K562 (cell line): ENCODE results near the gene TRAPPC12. TPM values are rescaled to one million over a fixed set of nuclear protein-coding genes. Genes with fewer than 3 reads are reported as not detected.

Source experiments
- ATAC-seq: fragments of 200-7000 bp; cut with Tn5 transposase; 3 replicates; pipeline ENCODE4 v1.9.1; 2020; ENCODE audit warnings: moderate library complexity
- BruUV-seq: library from RNA; stranded (reverse); fragments of 400-500 nt; replicated peaks from 2 replicates; lab custom pipeline; 2021; lab: Mats Ljungman, UMichigan
- CTCF ChIA-PET: fragments of 300-600 bp; formaldehyde crosslinking; extraction: SDS; loops from one replicate; lab custom pipeline; 2021; ENCODE audit warnings: low intra/inter-chr PET ratio; lab: Yijun Ruan, JAX
- POLR2A ChIA-PET: fragments of 300-600, 350-650 bp; sonication (Branson Sonifier 250); formaldehyde crosslinking; extraction: SDS; loops from one replicate; lab custom pipeline; 2021; ENCODE audit warnings: antibody characterized with exemption, inconsistent platforms; lab: Yijun Ruan, JAX
- DNase-seq, 4 experiments: peaks; one replicate each; pipeline versions ENCODE4 v3.0.0 to v3.0.0-alpha.2; 2011 to 2018; ENCODE audit warnings: low spot score in 3 of 4, mixed read lengths in 3 of 4; ENCODE audit errors: extremely low read depth in 1 of 4
- FAIRE-seq: peaks from 2 replicates; lab custom pipeline; 2011; peaks lifted over from hg19 to GRCh38; lab: Jason Lieb, UNC
- H2AFZ ChIP-seq: 2 replicates; pipeline ENCODE4 v1.6.0; 2011; ENCODE audit warnings: low read depth, low read length, control low read depth, inconsistent platforms
- H3K27ac ChIP-seq: fragments of 200-600 bp; 3 replicates; pipeline ENCODE4 v1.8.0; 2011; ENCODE audit warnings: low read depth, mild to moderate bottlenecking, control low read depth, inconsistent platforms, low read length, moderate library complexity, mixed read lengths; ENCODE audit errors: extremely low read depth
- H3K27me3 ChIP-seq, 2 experiments: fragments of 300-600 bp in 1 of 2; 2 replicates in 1 of 2; 3 replicates in 1 of 2; pipeline versions ENCODE4 v1.6.0 to v1.8.0; 2011; ENCODE audit warnings: inconsistent platforms in 2 of 2, low read length in 2 of 2, mild to moderate bottlenecking in 1 of 2, mixed read lengths in 1 of 2, moderate library complexity in 1 of 2; ENCODE audit not compliant: control insufficient read depth in 2 of 2, insufficient read depth in 2 of 2
- H3K36me3 ChIP-seq: fragments of 300-600 bp; 3 replicates; pipeline ENCODE4 v1.8.0; 2011; ENCODE audit warnings: mild to moderate bottlenecking, low read length, inconsistent platforms; ENCODE audit not compliant: control insufficient read depth, insufficient read depth
- H3K4me1 ChIP-seq, 2 experiments: fragments of 200-600 bp in 1 of 2; replicated peaks in 1 of 2; 2 replicates in 1 of 2; 3 replicates in 1 of 2; pipeline versions ENCODE4 v1.5.1 to v1.8.0; 2011; ENCODE audit warnings: inconsistent platforms in 2 of 2, low read length in 2 of 2, mild to moderate bottlenecking in 1 of 2, mixed read lengths in 1 of 2, moderate library complexity in 1 of 2; ENCODE audit not compliant: control insufficient read depth in 2 of 2, insufficient read depth in 2 of 2
- H3K4me2 ChIP-seq: 2 replicates; pipeline ENCODE4 v1.6.1; 2011; ENCODE audit warnings: low read length, control low read depth, inconsistent platforms, mixed read lengths; ENCODE audit not compliant: insufficient read depth
- H3K4me3 ChIP-seq: fragments of 200-600 bp; sonication (generic), shearing (Covaris generic); 2 replicates; pipeline ENCODE4 v1.5.1; 2016; ENCODE audit warnings: control low read depth, inconsistent platforms
- H3K79me2 ChIP-seq: fragments of 200-600 bp; 3 replicates; pipeline ENCODE4 v1.8.0; 2011; ENCODE audit warnings: low read length, inconsistent platforms; ENCODE audit not compliant: control insufficient read depth, insufficient read depth
- H3K9ac ChIP-seq, 2 experiments: 2 replicates each; pipeline versions ENCODE4 v1.6.0 to v1.6.1; 2011; ENCODE audit warnings: low read depth in 2 of 2, low read length in 2 of 2, control low read depth in 1 of 2, inconsistent platforms in 1 of 2, mild to moderate bottlenecking in 1 of 2, mixed read lengths in 1 of 2; ENCODE audit not compliant: insufficient read depth in 1 of 2
- H3K9me1 ChIP-seq: one replicate; pipeline ENCODE4 v1.6.0; 2011; ENCODE audit warnings: inconsistent platforms, mild to moderate bottlenecking, low read length, moderate library complexity; ENCODE audit not compliant: control insufficient read depth, insufficient read depth
- H3K9me3 ChIP-seq: replicated peaks from 2 replicates; pipeline ENCODE4 v1.5.1; 2011; ENCODE audit warnings: low read depth, low read length, inconsistent platforms; ENCODE audit not compliant: control insufficient read depth, insufficient read depth
- H4K20me1 ChIP-seq: replicated peaks from 2 replicates; pipeline ENCODE4 v1.6.1; 2011; ENCODE audit warnings: low read length, inconsistent platforms, mixed read lengths; ENCODE audit not compliant: control insufficient read depth, insufficient read depth
- BHLHE40 ChIP-seq: IDR thresholded peaks from 2 replicates; pipeline ENCODE4 v1.6.1; 2011; ENCODE audit warnings: low read length, improper control_type of control experiment
- BMI1 ChIP-seq: fragments of 150-350 bp; IDR thresholded peaks from 2 replicates; pipeline ENCODE4 v1.6.1; 2014; ENCODE audit warnings: low read length
- CGGBP1 ChIP-seq: fragments of 250-450 bp; sonication (Bioruptor Pico); IDR thresholded peaks from 2 replicates; pipeline ENCODE4 v1.9.0; 2021; ENCODE audit warnings: mild to moderate bottlenecking
- CHAMP1 ChIP-seq: fragments of 450-650 bp; IDR thresholded peaks from 2 replicates; pipeline ENCODE4 v1.6.1; 2016; ENCODE audit warnings: mild to moderate bottlenecking
- ETS2 ChIP-seq: IDR thresholded peaks from 2 replicates; pipeline ENCODE4 v1.6.1; 2016; ENCODE audit warnings: borderline replicate concordance, missing genetic modification characterization, mild to moderate bottlenecking, moderate library complexity, missing compliant biosample characterization; ENCODE audit not compliant: poor library complexity, severe bottlenecking
- MEIS2 ChIP-seq: fragments of 450-650 bp; IDR thresholded peaks from 2 replicates; pipeline ENCODE4 v1.6.1; 2014; ENCODE audit warnings: mild to moderate bottlenecking; ENCODE audit not compliant: partially characterized antibody
- PTBP1 ChIP-seq: fragments of 200-400 bp; formaldehyde crosslinking; IDR thresholded peaks from 2 replicates; pipeline ENCODE4 v1.6.1; 2017; ENCODE audit warnings: low read depth, low read length
- SIX5 ChIP-seq, 2 experiments: IDR thresholded peaks; 2 replicates each; pipeline ENCODE4 v1.6.1; 2011; ENCODE audit warnings: low read length in 2 of 2, borderline replicate concordance in 1 of 2, low read depth in 1 of 2, mild to moderate bottlenecking in 1 of 2, moderate library complexity in 1 of 2; ENCODE audit not compliant: insufficient read depth in 1 of 2
- ZBTB43 ChIP-seq: sonication (generic); formaldehyde crosslinking; IDR thresholded peaks from 2 replicates; pipeline ENCODE4 v1.8.0; 2023; ENCODE audit warnings: mild to moderate bottlenecking, missing genetic modification reagents
- ZFX ChIP-seq: sonication (generic); formaldehyde crosslinking; IDR thresholded peaks from 2 replicates; pipeline ENCODE4 v1.8.0; 2022; ENCODE audit warnings: mild to moderate bottlenecking, missing genetic modification reagents, moderate library complexity
- ZNF133 ChIP-seq: fragments of 250-450 bp; sonication (Bioruptor Pico); IDR thresholded peaks from 2 replicates; pipeline ENCODE4 v1.4.0; 2020; ENCODE audit warnings: mild to moderate bottlenecking
- ZNF224 ChIP-seq: sonication (generic); formaldehyde crosslinking; IDR thresholded peaks from 2 replicates; pipeline ENCODE4 v1.8.0; 2022; ENCODE audit warnings: mild to moderate bottlenecking, missing genetic modification reagents
- ZNF280A ChIP-seq: fragments of 450-650 bp; IDR thresholded peaks from 2 replicates; pipeline ENCODE4 v1.6.1; 2018; ENCODE audit warnings: mild to moderate bottlenecking, low read depth; ENCODE audit not compliant: partially characterized antibody
- ZNF57 ChIP-seq: fragments of 450-650 bp; formaldehyde crosslinking; IDR thresholded peaks from 2 replicates; pipeline ENCODE4 v1.4.0; 2020; ENCODE audit warnings: mild to moderate bottlenecking, moderate library complexity
- ZNF583 ChIP-seq: fragments of 250-450 bp; sonication (Bioruptor Pico); IDR thresholded peaks from 2 replicates; pipeline ENCODE4 v1.4.0; 2020
- WGBS: fragments of 100-300 bp; shearing (Covaris generic); methylation state at CpG from one replicate; pipeline ENCODE4 v1.1.6; 2016; ENCODE audit warnings: low coverage, mixed read lengths; ENCODE audit not compliant: insufficient coverage; ENCODE audit errors: missing lambda C conversion rate; 5-methylcytosine and 5-hydroxymethylcytosine counted together
- in situ Hi-C: fragments of 300-500 bp; cut with MboI; formaldehyde crosslinking; loops from 4 replicates; pipeline ENCODE4 v1.15.0; 2018; ENCODE audit warnings: inconsistent platforms, mixed read lengths
- intact Hi-C: fragments of 100-400 bp; cut with micrococcal nuclease; formaldehyde crosslinking; loops from 2 replicates; pipeline ENCODE4 v1.14.2; 2022
- polyA plus RNA-seq, 8 experiments: library from polyadenylated mRNA; depleted of rRNA in 4 of 8; stranded (reverse) in 5 of 8; unstranded in 3 of 8; fragments of >200 nt; fragmentation: Nextera tagmentation in 2 of 8; fragmentation: Illumina TruSeq in 1 of 8; extraction: Ambion mirVana in 2 of 8; extraction: Trizol in 1 of 8; gene quantifications; 2 replicates each; pipeline versions ENCODE4 v1.2.1 to v1.2.3, GENCODE V29; 2011 to 2014; ENCODE audit warnings: inconsistent platforms in 1 of 8, missing spikeins in 1 of 8
- total RNA-seq, 7 experiments: library from RNA; depleted of rRNA in 6 of 7; stranded (reverse); fragments of >200 nt in 6 of 7; fragmentation: Illumina TruSeq in 2 of 7; extraction: Trizol in 2 of 7; gene quantifications; 2 replicates each; pipeline versions ENCODE4 v1.2.1 to v1.2.3, GENCODE V29; 2011 to 2021; ENCODE audit warnings: low replicate concordance in 1 of 7

Gene TRAPPC12
- total and polyA plus RNA-seq, 9 of the 15 experiments (the other 6 are each of a cell fraction or from before 2014, with no cell fraction given) = 8.0 to 75.2 (median 39.1) TPM

DNA sequence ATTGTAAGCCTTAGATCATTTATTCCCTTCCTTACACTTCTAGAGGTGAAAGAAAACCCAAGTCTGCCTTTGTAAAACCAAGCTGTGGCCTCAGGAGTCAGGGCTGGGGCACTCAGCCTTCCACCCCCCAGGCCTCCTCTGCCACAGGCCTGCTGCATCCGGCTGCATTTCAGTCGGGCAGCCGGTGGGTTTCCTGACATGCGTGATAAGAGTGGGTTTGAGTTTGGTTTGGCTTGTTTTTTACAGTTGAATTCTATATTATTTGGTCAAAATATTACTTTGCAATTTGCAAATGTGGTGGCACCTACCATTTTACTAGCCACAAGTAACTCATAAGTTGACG lies 97.5 kb downstream of the TRAPPC12 start:
- peaks cover 5% of the 10 kb centered on the region for H3K9me1 ChIP-seq
- in situ Hi-C loops (no loop called here), intact Hi-C loops (no loop called here)
- ChIA-PET POLR2A (interaction anchor here (0.6 kb wide), 1 partner anchor 17 kb away, joined by 3 read pairs; no protein-coding TSS in a partner anchor), CTCF (no interaction called here)
- H3K4me3 ChIP-seq = no peak overlapping the region
- no peak overlapping the region for H3K4me2 ChIP-seq
- no peaks in the 10 kb centered on the region for H3K79me2 ChIP-seq
- no peak for DNase-seq
- 93% methylated on average over 5 of the region's 5 CpGs for WGBS
- peaks cover 0 to 7% of the 10 kb centered on the region in 2 experiments; a peak in 1 of 5 replicates for H3K4me1 ChIP-seq
- H3K27ac ChIP-seq = no peak overlapping the region
- no peak for FAIRE-seq
- H3K27me3 ChIP-seq = no peaks in the 10 kb centered on the region
- no peaks in the 10 kb centered on the region for H3K9me3 ChIP-seq
- H4K20me1 ChIP-seq = no peaks in the 10 kb centered on the region
- no peak overlapping the region for H2AFZ ChIP-seq
- no TSS peak for BruUV-seq
- ATAC-seq = no peak
- peaks cover 60% of the 10 kb centered on the region; the same call in 2 of the 3 replicates for H3K36me3 ChIP-seq
- no peak overlapping the region for H3K9ac ChIP-seq
- no peak for TF ChIP-seq PTBP1
- TF ChIP-seq BHLHE40 = no peak
- TF ChIP-seq ZNF133 = no peak
- no peak for TF ChIP-seq CGGBP1
- TF ChIP-seq ZNF583 (CRISPR knock-in tag) = no peak
- no peak for TF ChIP-seq ZBTB43 (CRISPR knock-in tag)
- no peak for TF ChIP-seq CHAMP1
- TF ChIP-seq ZNF280A = no peak
- no peak for TF ChIP-seq ZNF57 (CRISPR knock-in tag)
- TF ChIP-seq ZNF224 = no peak
- TF ChIP-seq ZFX = no peak
- no peak for TF ChIP-seq ETS2 (tag)
- no peak for TF ChIP-seq BMI1
- no peak for TF ChIP-seq MEIS2
- TF ChIP-seq SIX5 (IDR thresholded peaks at IDR 0.05; ENCODE audit: borderline replicate concordance in 1 of 2, insufficient read depth in 1 of 2, low read depth in 1 of 2, low read length in 2 of 2) = no peak
